ENCODE measurements around the gene KIAA1586.

GRCh38 chr6:57075092-57075491 is 28.6 kb downstream of the KIAA1586 start:
- TF ChIP-seq POLR2AphosphoS5 (IDR thresholded peaks at IDR 0.05; ENCODE audit: low read depth, low read length) (no peak), REST (IDR thresholded peaks at IDR 0.05; ENCODE audit: insufficient read depth in 1 of 2, low read depth in 2 of 2, low read length in 2 of 2) (no peak), TAF1 (IDR thresholded peaks at IDR 0.05; ENCODE audit: borderline replicate concordance, insufficient read depth, low read length) (no peak), FOXP2 (optimal IDR thresholded peaks at IDR 0.05; ENCODE audit: borderline replicate concordance, extremely low read depth, extremely low read length, insufficient read depth) (no peak), SIN3A (IDR thresholded peaks at IDR 0.05; ENCODE audit: borderline replicate concordance, insufficient read depth, low read length) (no peak)
